PC-3 (cell line): ENCODE data around the gene STK39. TPM values are rescaled to one million over a fixed set of nuclear protein-coding genes. Genes with fewer than 3 reads are reported as not detected.

Experiments used
- ATAC-seq: fragments of 200-7000 bp; cut with Tn5 transposase; 2 replicates; pipeline ENCODE4 v1.9.1; 2020; ENCODE audit warnings: mild to moderate bottlenecking, moderate library complexity
- BruUV-seq: library from RNA; stranded (reverse); fragments of 400-500 nt; replicated peaks from 2 replicates; lab custom pipeline; 2021; lab: Mats Ljungman, UMichigan
- CTCF ChIA-PET: fragments of 300-600 bp; sonication (Branson Sonifier 250); formaldehyde crosslinking; loops from one replicate; lab custom pipeline; 2022; ENCODE audit warnings: antibody characterized with exemption; lab: Charles Lee
- POLR2A ChIA-PET: fragments of 300-600 bp; sonication (Branson Sonifier 250); formaldehyde crosslinking; loops from one replicate; lab custom pipeline; 2022; ENCODE audit warnings: antibody characterized with exemption; ENCODE audit not compliant: unreplicated experiment; lab: Charles Lee
- DNase-seq: peaks from one replicate; pipeline ENCODE4 v3.0.0-alpha.2; 2015
- H2AFZ ChIP-seq: fragments of 300-600 bp; sonication (generic); 2 replicates; pipeline ENCODE4 v1.6.0; 2016; ENCODE audit warnings: antibody characterized with exemption, low read length
- H3F3A ChIP-seq: fragments of 300-600 bp; sonication (generic); one replicate; pipeline ENCODE4 v1.6.0; 2017; ENCODE audit warnings: antibody characterized with exemption, low read length, control low read depth, mild to moderate bottlenecking; ENCODE audit not compliant: unreplicated experiment
- H3K27ac ChIP-seq: fragments of 300-600 bp; sonication (generic); 2 replicates; pipeline ENCODE4 v1.5.1; 2016; ENCODE audit warnings: mild to moderate bottlenecking, low read length
- H3K27me3 ChIP-seq: fragments of 300-600 bp; sonication (generic); 2 replicates; pipeline ENCODE4 v1.6.1; 2016; ENCODE audit warnings: low read length, mixed read lengths
- H3K36me3 ChIP-seq: fragments of 300-600 bp; sonication (generic); 2 replicates; pipeline ENCODE4 v1.6.1; 2016; ENCODE audit warnings: low read depth, mixed run types, low read length, mixed read lengths
- H3K4me1 ChIP-seq: fragments of 300-600 bp; sonication (generic); 2 replicates; pipeline ENCODE4 v1.5.1; 2016; ENCODE audit warnings: low read length; ENCODE audit not compliant: insufficient read depth
- H3K4me2 ChIP-seq: fragments of 300-600 bp; sonication (generic); 2 replicates; pipeline ENCODE4 v1.6.0; 2016; ENCODE audit warnings: low read length
- H3K4me3 ChIP-seq: fragments of 300-600 bp; sonication (generic); 2 replicates; pipeline ENCODE4 v1.5.1; 2016; ENCODE audit warnings: mild to moderate bottlenecking, low read length, mixed read lengths
- H3K79me2 ChIP-seq: fragments of 300-600 bp; sonication (generic); 2 replicates; pipeline ENCODE4 v1.6.1; 2017; ENCODE audit warnings: low read length, mixed read lengths
- H3K9ac ChIP-seq: fragments of 300-600 bp; sonication (generic); 2 replicates; pipeline ENCODE4 v1.6.0; 2016; ENCODE audit warnings: mild to moderate bottlenecking, low read length
- H3K9me2 ChIP-seq: fragments of 300-600 bp; sonication (generic); replicated peaks from 2 replicates; pipeline ENCODE4 v1.6.1; 2016; ENCODE audit warnings: mixed run types, low read length, mixed read lengths
- H3K9me3 ChIP-seq: fragments of 300-600 bp; sonication (generic); 2 replicates; pipeline ENCODE4 v1.6.1; 2016; ENCODE audit warnings: low read length, mixed read lengths
- H4K20me1 ChIP-seq: fragments of 300-600 bp; sonication (generic); 2 replicates; pipeline ENCODE4 v1.6.1; 2016; ENCODE audit warnings: low read length, mixed read lengths
- EZH2 ChIP-seq: fragments of 300-600 bp; sonication (generic); IDR thresholded peaks from one replicate; pipeline ENCODE4 v1.6.1; 2017; ENCODE audit warnings: antibody characterized with exemption, mild to moderate bottlenecking, low read length; ENCODE audit not compliant: unreplicated experiment
- EZH2phosphoT487 ChIP-seq: fragments of 300-600 bp; sonication (generic); IDR thresholded peaks from 2 replicates; pipeline ENCODE4 v1.6.1; 2018; ENCODE audit warnings: mild to moderate bottlenecking, antibody characterized with exemption, low read length, borderline replicate concordance
- intact Hi-C: fragments of 100-400 bp; cut with micrococcal nuclease; formaldehyde crosslinking; loops from 2 replicates; pipeline ENCODE4 v1.9.0; 2023
- total RNA-seq: library from RNA; depleted of rRNA; stranded (reverse); fragments of >200 nt; gene quantifications from 2 replicates; pipeline ENCODE4 v1.2.3, GENCODE V29; 2014
- TF ChIP-seq, protein P1 (sequence below): fragments of 300-600 bp; sonication (generic); conservative IDR thresholded peaks from 2 replicates; pipeline ENCODE4 v1.5.1; 2017; ENCODE audit warnings: antibody characterized with exemption, low read depth, mild to moderate bottlenecking, low read length

The STK39 gene
- total RNA-seq, 1 experiment from 2014 or later, result 17.9 TPM

DNA sequence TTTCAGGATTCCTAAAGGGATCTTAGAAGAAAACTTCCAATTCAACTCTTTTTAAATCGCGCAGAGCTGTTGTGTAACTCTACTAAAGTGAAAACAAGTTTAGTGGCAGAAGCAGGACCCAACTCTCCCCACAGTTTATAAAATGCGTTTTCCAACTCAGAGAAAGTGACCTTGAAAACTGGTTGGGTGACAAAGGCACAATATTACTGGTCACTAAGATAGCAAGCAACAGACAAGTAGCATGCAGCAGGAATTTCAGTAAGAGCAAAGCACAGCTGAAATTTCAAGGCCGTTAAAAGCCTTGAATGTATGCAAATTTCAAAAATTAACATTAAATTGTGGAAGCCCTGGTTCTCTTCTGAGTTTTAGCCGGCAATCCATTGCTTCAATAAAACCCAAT lies 66.9 kb downstream of the STK39 start:
- POLR2A ChIA-PET, result no interaction called here
- Histone ChIP-seq H3K4me3 (no peak overlapping the region), H2AFZ (no peak overlapping the region), H3K4me1 (peaks cover 46% of the 10 kb centered on the region), H3K9me3 (no peaks in the 10 kb centered on the region), H3K4me2 (no peak overlapping the region; the same call in 1 of the 2 replicates), H3K9me2 (no peaks in the 10 kb centered on the region), H3K79me2 (peaks cover 73% of the 10 kb centered on the region), H3K27ac (no peak overlapping the region), H3K9ac (no peak overlapping the region), H3K36me3 (peaks cover 7% of the 10 kb centered on the region; the same call in 1 of the 2 replicates), H4K20me1 (no peaks in the 10 kb centered on the region), H3F3A (no peaks in the 10 kb centered on the region), H3K27me3 (no peaks in the 10 kb centered on the region)
- CTCF ChIA-PET, result interaction anchor here (0.6 kb wide), 1 partner anchor 1401 kb away, joined by 3 read pairs; no protein-coding TSS in a partner anchor
- BruUV-seq, result TSS peak; percentile 5
- intact Hi-C loops, result no loop called here
- no peak for DNase-seq
- no peak for ATAC-seq
- TF ChIP-seq, protein P1, sequence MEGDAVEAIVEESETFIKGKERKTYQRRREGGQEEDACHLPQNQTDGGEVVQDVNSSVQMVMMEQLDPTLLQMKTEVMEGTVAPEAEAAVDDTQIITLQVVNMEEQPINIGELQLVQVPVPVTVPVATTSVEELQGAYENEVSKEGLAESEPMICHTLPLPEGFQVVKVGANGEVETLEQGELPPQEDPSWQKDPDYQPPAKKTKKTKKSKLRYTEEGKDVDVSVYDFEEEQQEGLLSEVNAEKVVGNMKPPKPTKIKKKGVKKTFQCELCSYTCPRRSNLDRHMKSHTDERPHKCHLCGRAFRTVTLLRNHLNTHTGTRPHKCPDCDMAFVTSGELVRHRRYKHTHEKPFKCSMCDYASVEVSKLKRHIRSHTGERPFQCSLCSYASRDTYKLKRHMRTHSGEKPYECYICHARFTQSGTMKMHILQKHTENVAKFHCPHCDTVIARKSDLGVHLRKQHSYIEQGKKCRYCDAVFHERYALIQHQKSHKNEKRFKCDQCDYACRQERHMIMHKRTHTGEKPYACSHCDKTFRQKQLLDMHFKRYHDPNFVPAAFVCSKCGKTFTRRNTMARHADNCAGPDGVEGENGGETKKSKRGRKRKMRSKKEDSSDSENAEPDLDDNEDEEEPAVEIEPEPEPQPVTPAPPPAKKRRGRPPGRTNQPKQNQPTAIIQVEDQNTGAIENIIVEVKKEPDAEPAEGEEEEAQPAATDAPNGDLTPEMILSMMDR, result no peak
- TF ChIP-seq EZH2 (no peak), EZH2phosphoT487 (no peak)

DNA sequence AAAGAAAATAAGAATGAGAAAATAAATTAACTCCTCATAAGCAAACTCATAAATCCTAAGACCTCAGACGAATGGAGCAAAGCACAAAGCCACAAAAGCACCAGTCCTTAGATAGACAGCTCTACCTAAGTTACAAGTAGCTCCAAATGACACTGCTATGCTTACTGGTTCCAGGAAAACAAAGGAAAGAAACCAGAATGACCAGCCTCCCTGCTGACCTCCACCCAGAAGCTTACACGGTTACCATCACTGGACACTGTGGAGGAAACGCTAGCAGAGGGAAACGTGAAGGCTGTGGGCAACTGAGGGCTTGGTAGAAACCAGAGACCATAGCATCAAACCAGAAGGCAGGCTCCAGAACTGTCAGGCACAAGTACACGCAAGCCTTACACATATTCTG lies 67.8 kb downstream of the STK39 start:
- no peak for TF ChIP-seq EZH2phosphoT487
- TF ChIP-seq, protein P1, result no peak
- no peak for TF ChIP-seq EZH2
- Histone ChIP-seq H3K4me2 (no peak overlapping the region), H3K36me3 (peaks cover 7% of the 10 kb centered on the region; the same call in 1 of the 2 replicates), H3K9me2 (no peaks in the 10 kb centered on the region), H3K27ac (no peak overlapping the region), H3K4me3 (no peak overlapping the region), H2AFZ (no peak overlapping the region), H3K4me1 (peaks cover 37% of the 10 kb centered on the region), H3F3A (no peaks in the 10 kb centered on the region), H4K20me1 (no peaks in the 10 kb centered on the region), H3K27me3 (no peaks in the 10 kb centered on the region), H3K79me2 (peaks cover 64% of the 10 kb centered on the region), H3K9ac (no peak overlapping the region), H3K9me3 (no peaks in the 10 kb centered on the region)
- intact Hi-C loops, result no loop called here
- ATAC-seq, result no peak
- ChIA-PET CTCF (no interaction called here), POLR2A (no interaction called here)
- DNase-seq, result no peak
- BruUV-seq, result no TSS peak

DNA sequence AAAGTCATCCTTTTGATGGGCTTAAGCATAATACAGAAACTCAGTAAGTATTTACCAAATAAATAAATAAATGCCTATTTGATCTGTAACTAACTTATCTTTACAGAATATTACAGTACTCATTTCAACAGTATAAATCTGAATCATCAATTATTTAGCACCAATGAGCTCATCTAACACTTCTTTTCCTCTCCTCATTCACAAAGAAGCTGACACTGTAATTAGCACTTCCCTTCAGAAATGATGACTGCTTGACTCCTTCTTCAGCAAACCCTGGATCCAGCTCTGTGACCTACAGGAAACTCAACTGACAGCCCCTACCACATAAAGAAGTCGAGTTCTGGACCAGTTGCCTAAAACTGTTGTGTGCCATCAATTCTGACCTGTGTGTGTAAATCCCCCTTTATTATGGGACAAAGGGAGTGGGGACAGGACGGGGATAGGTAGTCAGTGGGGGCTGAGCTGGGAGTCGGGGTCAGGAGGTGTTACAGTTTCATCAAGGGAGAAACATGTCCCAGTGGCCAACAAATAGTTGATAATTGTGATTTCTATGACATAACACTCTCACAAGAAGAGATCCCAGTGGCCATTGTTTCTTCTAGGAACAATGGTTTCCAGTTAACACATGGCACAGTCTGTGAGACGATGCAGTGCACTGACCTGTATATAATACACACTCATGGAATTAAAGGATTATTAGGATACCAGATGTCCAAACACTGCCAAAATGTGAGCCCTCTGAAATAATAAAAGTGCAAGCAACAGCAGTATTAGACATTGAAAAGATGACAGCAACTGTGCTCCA lies 68.7 kb downstream of the STK39 start:
- BruUV-seq, result no TSS peak
- Histone ChIP-seq H4K20me1 (no peaks in the 10 kb centered on the region), H3K27ac (no peak overlapping the region), H3K9me3 (no peaks in the 10 kb centered on the region), H3K79me2 (peaks cover 55% of the 10 kb centered on the region), H3K36me3 (peaks cover 7% of the 10 kb centered on the region; the same call in 1 of the 2 replicates), H3K27me3 (no peaks in the 10 kb centered on the region), H3K4me3 (no peak overlapping the region), H3K9ac (no peak overlapping the region), H3K4me1 (peaks cover 32% of the 10 kb centered on the region), H3K4me2 (no peak overlapping the region), H2AFZ (no peak overlapping the region), H3F3A (no peaks in the 10 kb centered on the region), H3K9me2 (no peaks in the 10 kb centered on the region)
- CTCF ChIA-PET, result no interaction called here
- intact Hi-C loops, result no loop called here
- POLR2A ChIA-PET, result no interaction called here
- no peak for ATAC-seq
- TF ChIP-seq EZH2phosphoT487, result no peak
- no peak for TF ChIP-seq EZH2
- TF ChIP-seq, protein P1, result no peak
- no peak for DNase-seq
